Memory B cell (primary cell): ENCODE results near the gene CEP350.

Source experiments
- ATAC-seq: fragments of 150-1000 bp; cut with Tn5 transposase; 2 replicates; pipeline ENCODE4 v1.10.0; 2021; ENCODE audit warnings: low read depth, mild to moderate bottlenecking, moderate library complexity
- DNase-seq, 2 donors: peaks; one replicate each; pipeline ENCODE4 v3.0.0; 2022; ENCODE audit warnings: low spot score in 2 of 2
- H3K27ac Mint-ChIP-seq: one replicate; pipeline ENCODE4 v1.8.0; 2022; ENCODE audit warnings: mild to moderate bottlenecking, moderate library complexity, mixed read lengths
- H3K27me3 Mint-ChIP-seq: one replicate; pipeline ENCODE4 v1.8.0; 2022; ENCODE audit warnings: mixed read lengths
- H3K36me3 Mint-ChIP-seq: one replicate; pipeline ENCODE4 v1.8.0; 2022; ENCODE audit warnings: mild to moderate bottlenecking, mixed read lengths
- H3K4me1 Mint-ChIP-seq: one replicate; pipeline ENCODE4 v1.8.0; 2022; ENCODE audit warnings: mixed read lengths
- H3K4me3 Mint-ChIP-seq: one replicate; pipeline ENCODE4 v1.8.0; 2022; ENCODE audit warnings: mild to moderate bottlenecking, moderate library complexity, mixed read lengths
- H3K9me3 Mint-ChIP-seq: one replicate; pipeline ENCODE4 v1.8.0; 2022; ENCODE audit warnings: mixed read lengths

Gene CEP350

GRCh38 chr1:180042988-180043622, 88.5 kb downstream of the CEP350 start:
- Mint-ChIP-seq H3K9me3 (no peaks in the 10 kb centered on the region), H3K27ac (no peak overlapping the region), H3K4me1 (no peaks in the 10 kb centered on the region), H3K36me3 (peaks cover 47% of the 10 kb centered on the region), H3K4me3 (no peak overlapping the region), H3K27me3 (no peaks in the 10 kb centered on the region)
- DNase-seq (no peak), ATAC-seq (no peak)

DNA sequence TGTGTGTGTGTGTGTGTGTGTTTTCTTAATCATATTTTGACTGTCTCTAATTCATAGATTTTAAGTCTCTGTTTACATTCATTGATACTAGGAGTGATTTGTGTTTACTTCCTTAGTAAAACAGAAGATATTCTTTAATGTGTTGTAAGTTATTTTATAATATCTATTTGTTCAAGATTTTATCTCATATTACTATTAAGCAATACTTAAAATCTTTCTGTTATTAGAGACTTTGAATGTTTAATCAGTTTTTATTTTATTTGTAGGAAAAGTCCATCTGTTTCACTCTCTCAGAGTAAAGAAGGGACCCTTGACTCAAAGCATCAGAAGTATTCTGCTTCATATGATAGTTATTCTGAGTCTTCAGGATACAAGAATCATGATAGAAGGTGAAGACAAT, 89.2 kb downstream of the CEP350 start:
- no peaks in the 10 kb centered on the region for H3K4me1 Mint-ChIP-seq
- DNase-seq (no peak), ATAC-seq (no peak)
- H3K36me3 Mint-ChIP-seq: peaks cover 50% of the 10 kb centered on the region
- H3K9me3 Mint-ChIP-seq: no peaks in the 10 kb centered on the region
- H3K4me3 Mint-ChIP-seq: no peak overlapping the region
- no peak overlapping the region for H3K27ac Mint-ChIP-seq
- H3K27me3 Mint-ChIP-seq: no peaks in the 10 kb centered on the region

- no peak for DNase-seq
- H3K27me3 Mint-ChIP-seq: no peaks in the 10 kb centered on the region
- ATAC-seq: no peak
- H3K9me3 Mint-ChIP-seq: no peaks in the 10 kb centered on the region
- H3K36me3 Mint-ChIP-seq: peaks cover 55% of the 10 kb centered on the region
- H3K4me3 Mint-ChIP-seq: no peak overlapping the region
- no peak overlapping the region for H3K27ac Mint-ChIP-seq
- H3K4me1 Mint-ChIP-seq: no peaks in the 10 kb centered on the region
These were observed 92.1 kb downstream of the CEP350 start for GRCh38 chr1:180046674-180047073.

- no peak overlapping the region for H3K27ac Mint-ChIP-seq
- H3K4me1 Mint-ChIP-seq: no peaks in the 10 kb centered on the region
- ATAC-seq (no peak), DNase-seq (no peak)
- H3K27me3 Mint-ChIP-seq: no peaks in the 10 kb centered on the region
- peaks cover 36% of the 10 kb centered on the region for H3K36me3 Mint-ChIP-seq
- H3K4me3 Mint-ChIP-seq: no peak overlapping the region
- no peaks in the 10 kb centered on the region for H3K9me3 Mint-ChIP-seq
These were observed 99.3 kb downstream of the CEP350 start for GRCh38 chr1:180053594-180054567.

DNA sequence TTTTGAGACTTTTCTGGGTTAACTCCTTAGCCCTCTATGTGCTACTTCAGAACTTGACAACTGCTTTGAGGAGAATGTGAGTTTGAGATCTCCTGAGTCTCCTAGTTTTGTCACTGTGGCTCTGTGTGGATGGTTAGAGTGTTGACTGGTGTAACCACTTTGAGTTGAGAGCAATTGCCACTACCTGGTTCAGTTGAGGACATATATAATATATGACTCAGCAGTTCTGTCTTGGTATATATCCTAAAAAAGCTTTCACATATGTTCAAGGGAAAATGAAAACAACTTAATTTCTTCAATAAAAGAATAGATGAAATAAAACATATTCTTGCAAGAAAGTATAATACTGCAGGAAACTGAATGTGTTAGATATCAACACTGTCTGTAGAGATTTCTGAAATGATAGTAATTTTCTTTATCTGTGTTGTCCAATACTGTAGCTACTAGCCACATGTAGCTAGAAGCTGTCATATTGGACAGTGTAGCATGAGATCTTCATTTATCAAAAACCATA, 103.3 kb downstream of the CEP350 start:
- DNase-seq (no peak), ATAC-seq (no peak)
- no peak overlapping the region for H3K27ac Mint-ChIP-seq
- no peaks in the 10 kb centered on the region for H3K27me3 Mint-ChIP-seq
- H3K4me1 Mint-ChIP-seq: no peaks in the 10 kb centered on the region
- H3K36me3 Mint-ChIP-seq: peaks cover 35% of the 10 kb centered on the region
- no peak overlapping the region for H3K4me3 Mint-ChIP-seq
- H3K9me3 Mint-ChIP-seq: no peaks in the 10 kb centered on the region

- DNase-seq: no peak
- Mint-ChIP-seq H3K27me3 (no peaks in the 10 kb centered on the region), H3K4me1 (no peaks in the 10 kb centered on the region), H3K4me3 (no peak overlapping the region), H3K27ac (no peak overlapping the region), H3K9me3 (no peaks in the 10 kb centered on the region), H3K36me3 (peaks cover 27% of the 10 kb centered on the region)
- ATAC-seq: no peak
These were observed 106.4 kb downstream of the CEP350 start for GRCh38 chr1:180061019-180061418.

DNA sequence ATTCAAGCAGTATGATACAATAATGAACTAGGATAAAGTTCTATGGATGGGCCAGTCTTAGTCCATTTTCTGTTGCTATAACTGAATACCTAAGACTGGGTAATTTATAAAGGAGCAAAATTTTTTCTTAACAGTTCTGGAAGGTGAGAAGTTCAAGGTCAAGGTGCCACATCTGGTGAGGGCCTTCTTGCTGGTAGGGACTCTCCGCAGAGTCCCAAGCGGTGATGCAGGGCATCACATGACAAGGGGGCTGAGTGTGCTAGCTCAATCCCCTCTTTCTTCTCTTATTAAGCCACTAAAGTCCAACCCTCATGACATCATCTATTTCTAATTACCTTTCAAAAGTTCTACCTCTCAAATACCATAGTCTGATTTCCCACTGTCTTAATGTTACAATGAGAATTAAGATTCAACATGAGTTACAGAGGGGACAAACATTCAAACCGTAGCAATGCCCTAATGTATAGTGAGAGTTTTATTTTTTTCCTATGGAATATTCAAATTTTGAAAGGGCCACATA, 107.9 kb downstream of the CEP350 start:
- DNase-seq (no peak), ATAC-seq (no peak)
- no peak overlapping the region for H3K4me3 Mint-ChIP-seq
- H3K27me3 Mint-ChIP-seq: no peaks in the 10 kb centered on the region
- no peaks in the 10 kb centered on the region for H3K4me1 Mint-ChIP-seq
- H3K9me3 Mint-ChIP-seq: no peaks in the 10 kb centered on the region
- peaks cover 23% of the 10 kb centered on the region for H3K36me3 Mint-ChIP-seq
- no peak overlapping the region for H3K27ac Mint-ChIP-seq

DNA sequence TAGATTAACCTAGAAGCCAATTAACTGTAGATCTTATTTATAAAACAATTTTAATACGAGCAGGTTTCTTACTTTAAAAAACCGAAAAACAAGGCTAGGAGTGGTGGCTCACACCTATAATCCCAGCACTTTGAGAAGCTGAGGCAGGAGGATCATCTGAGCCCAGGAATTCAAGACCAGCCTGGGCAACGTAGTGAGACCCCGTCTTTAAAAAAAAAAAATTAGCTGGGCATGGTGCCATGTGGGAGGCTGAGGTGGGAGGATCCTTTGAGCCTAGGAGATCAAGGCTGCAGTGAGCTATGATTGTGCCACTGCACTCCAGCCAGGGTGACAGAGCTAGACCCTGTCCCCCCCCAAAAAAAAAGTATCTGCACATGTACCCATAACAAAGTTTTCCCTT, 110.8 kb downstream of the CEP350 start:
- Mint-ChIP-seq H3K27ac (no peak overlapping the region), H3K36me3 (peaks cover 29% of the 10 kb centered on the region), H3K9me3 (no peaks in the 10 kb centered on the region), H3K4me3 (no peak overlapping the region), H3K27me3 (no peaks in the 10 kb centered on the region), H3K4me1 (no peaks in the 10 kb centered on the region)
- DNase-seq (no peak), ATAC-seq (no peak)

GRCh38 chr1:180066150-180066549, 111.5 kb downstream of the CEP350 start:
- DNase-seq (no peak), ATAC-seq (no peak)
- H3K27ac Mint-ChIP-seq: no peak overlapping the region
- H3K4me3 Mint-ChIP-seq: no peak overlapping the region
- no peaks in the 10 kb centered on the region for H3K4me1 Mint-ChIP-seq
- no peaks in the 10 kb centered on the region for H3K9me3 Mint-ChIP-seq
- no peaks in the 10 kb centered on the region for H3K27me3 Mint-ChIP-seq
- peaks cover 29% of the 10 kb centered on the region for H3K36me3 Mint-ChIP-seq

GRCh38 chr1:180070286-180070685, 115.7 kb downstream of the CEP350 start:
- ATAC-seq (no peak), DNase-seq (no peak)
- no peak overlapping the region for H3K4me3 Mint-ChIP-seq
- no peaks in the 10 kb centered on the region for H3K9me3 Mint-ChIP-seq
- H3K27ac Mint-ChIP-seq: no peak overlapping the region
- H3K36me3 Mint-ChIP-seq: peaks cover 26% of the 10 kb centered on the region
- H3K4me1 Mint-ChIP-seq: no peaks in the 10 kb centered on the region
- no peaks in the 10 kb centered on the region for H3K27me3 Mint-ChIP-seq

GRCh38 chr1:180071759-180072158, 117.1 kb downstream of the CEP350 start:
- Mint-ChIP-seq H3K27me3 (no peaks in the 10 kb centered on the region), H3K27ac (no peak overlapping the region), H3K9me3 (no peaks in the 10 kb centered on the region), H3K4me1 (no peaks in the 10 kb centered on the region), H3K4me3 (no peak overlapping the region), H3K36me3 (peaks cover 33% of the 10 kb centered on the region)
- ATAC-seq (no peak), DNase-seq (no peak)

- no peak for ATAC-seq
- no peak for DNase-seq
- Mint-ChIP-seq H3K27me3 (no peaks in the 10 kb centered on the region), H3K27ac (no peak overlapping the region), H3K4me3 (no peak overlapping the region), H3K4me1 (no peaks in the 10 kb centered on the region), H3K9me3 (no peaks in the 10 kb centered on the region), H3K36me3 (peaks cover 21% of the 10 kb centered on the region)
These were observed 125.8 kb downstream of the CEP350 start for GRCh38 chr1:180080439-180080838.

- Mint-ChIP-seq H3K9me3 (no peaks in the 10 kb centered on the region), H3K4me3 (no peak overlapping the region), H3K27me3 (no peaks in the 10 kb centered on the region), H3K27ac (no peak overlapping the region), H3K4me1 (no peaks in the 10 kb centered on the region), H3K36me3 (peaks cover 19% of the 10 kb centered on the region)
- no peak for ATAC-seq
- no peak for DNase-seq
These were observed 126.9 kb downstream of the CEP350 start for GRCh38 chr1:180081474-180081873.

GRCh38 chr1:180083164-180083563, 128.6 kb downstream of the CEP350 start:
- no peaks in the 10 kb centered on the region for H3K27me3 Mint-ChIP-seq
- ATAC-seq: no peak

More at GRCh38 chr1:180083164-180083563, 128.6 kb downstream of the CEP350 start:
- no peaks in the 10 kb centered on the region for H3K9me3 Mint-ChIP-seq
- H3K4me3 Mint-ChIP-seq: no peak overlapping the region
- H3K36me3 Mint-ChIP-seq: peaks cover 21% of the 10 kb centered on the region
- no peak for DNase-seq
- H3K27ac Mint-ChIP-seq: no peak overlapping the region
- H3K4me1 Mint-ChIP-seq: no peaks in the 10 kb centered on the region
